Astrocyte (in vitro differentiated cells and primary cell): Measurements from ENCODE around the gene FYCO1. TPM values are rescaled to one million over a fixed set of nuclear protein-coding genes. Genes with fewer than 3 reads are reported as not detected.

ENCODE experiments used
- DNase-seq: peaks from one replicate; pipeline ENCODE4 v3.0.0-alpha.2; 2010; ENCODE audit warnings: low read depth
- FAIRE-seq: peaks from 2 replicates; lab custom pipeline; 2011; peaks lifted over from hg19 to GRCh38; lab: Jason Lieb, UNC
- H2AFZ ChIP-seq: 2 replicates; pipeline ENCODE4 v1.6.0; 2012; ENCODE audit warnings: low read depth, low read length, inconsistent platforms
- H3K27ac ChIP-seq: 2 replicates; pipeline ENCODE4 v1.5.1; 2011; ENCODE audit warnings: low read depth, low read length, inconsistent platforms
- H3K27me3 ChIP-seq: 2 replicates; pipeline ENCODE4 v1.6.0; 2011; ENCODE audit warnings: low read length, inconsistent platforms; ENCODE audit not compliant: insufficient read depth
- H3K36me3 ChIP-seq: 2 replicates; pipeline ENCODE4 v1.5.1; 2011; ENCODE audit warnings: low read length, inconsistent platforms; ENCODE audit not compliant: insufficient read depth
- H3K4me1 ChIP-seq: 2 replicates; pipeline ENCODE4 v1.5.1; 2011; ENCODE audit warnings: low read length, inconsistent platforms; ENCODE audit not compliant: insufficient read depth
- H3K4me2 ChIP-seq: 2 replicates; pipeline ENCODE4 v1.6.0; 2012; ENCODE audit warnings: low read length, inconsistent platforms
- H3K4me3 ChIP-seq: 2 replicates; pipeline ENCODE4 v1.5.1; 2011; ENCODE audit warnings: low read depth, mild to moderate bottlenecking, low read length, inconsistent platforms; ENCODE audit not compliant: insufficient read depth
- H3K79me2 ChIP-seq: 2 replicates; pipeline ENCODE4 v1.6.0; 2012; ENCODE audit warnings: mild to moderate bottlenecking, low read length, inconsistent platforms; ENCODE audit not compliant: insufficient read depth
- H3K9ac ChIP-seq: 2 replicates; pipeline ENCODE4 v1.6.0; 2012; ENCODE audit warnings: mild to moderate bottlenecking, low read length, inconsistent platforms
- H3K9me3 ChIP-seq: 2 replicates; pipeline ENCODE4 v1.5.1; 2012; ENCODE audit warnings: low read depth, mild to moderate bottlenecking, low read length, inconsistent platforms; ENCODE audit not compliant: insufficient read depth
- H4K20me1 ChIP-seq: 2 replicates; pipeline ENCODE4 v1.6.0; 2012; ENCODE audit warnings: low read length, inconsistent platforms; ENCODE audit not compliant: insufficient read depth
- H3K27ac Mint-ChIP-seq: one replicate; pipeline ENCODE4 v1.8.0; 2021; ENCODE audit warnings: mild to moderate bottlenecking, mixed read lengths; ENCODE audit not compliant: unreplicated experiment
- H3K27me3 Mint-ChIP-seq: one replicate; pipeline ENCODE4 v1.8.0; 2021; ENCODE audit warnings: low read depth, mixed read lengths; ENCODE audit not compliant: unreplicated experiment
- H3K36me3 Mint-ChIP-seq: one replicate; pipeline ENCODE4 v1.8.0; 2021; ENCODE audit warnings: low read depth, mixed read lengths; ENCODE audit not compliant: unreplicated experiment
- H3K4me1 Mint-ChIP-seq: one replicate; pipeline ENCODE4 v1.8.0; 2021; ENCODE audit warnings: low read depth, mixed read lengths; ENCODE audit not compliant: unreplicated experiment
- H3K4me3 Mint-ChIP-seq: one replicate; pipeline ENCODE4 v1.8.0; 2021; ENCODE audit warnings: mild to moderate bottlenecking, moderate library complexity, mixed read lengths; ENCODE audit not compliant: unreplicated experiment
- H3K9me3 Mint-ChIP-seq: one replicate; pipeline ENCODE4 v1.8.0; 2021; ENCODE audit warnings: mild to moderate bottlenecking, mixed read lengths; ENCODE audit not compliant: unreplicated experiment
- CTCF ChIP-seq: IDR thresholded peaks from 2 replicates; pipeline ENCODE4 v1.5.1; 2011; ENCODE audit warnings: low read depth, mild to moderate bottlenecking, inconsistent platforms, low read length, moderate library complexity; ENCODE audit not compliant: insufficient read depth
- EZH2 ChIP-seq: IDR thresholded peaks from 2 replicates; pipeline ENCODE4 v1.6.1; 2012; ENCODE audit warnings: mild to moderate bottlenecking, low read length, inconsistent platforms; ENCODE audit not compliant: insufficient read depth
- total RNA-seq: library from RNA; stranded (reverse); gene quantifications from 2 replicates; pipeline ENCODE4 v1.2.1, GENCODE V29; 2021

Gene FYCO1
- total RNA-seq, 1 donor from 2014 or later = 19.7 TPM

GRCh38 chr3:45940004-45940780 lies 55.4 kb downstream of the FYCO1 start:
- no peak for TF ChIP-seq EZH2
- no peak for TF ChIP-seq CTCF
- Histone ChIP-seq H3K9ac (no peak overlapping the region), H3K4me1 (peaks cover 4% of the 10 kb centered on the region), H3K79me2 (no peaks in the 10 kb centered on the region), H3K9me3 (no peaks in the 10 kb centered on the region), H2AFZ (no peak overlapping the region), H3K27ac (no peak overlapping the region), H3K4me3 (no peak overlapping the region), H4K20me1 (no peaks in the 10 kb centered on the region), H3K4me2 (no peak overlapping the region), H3K36me3 (no peaks in the 10 kb centered on the region), H3K27me3 (no peaks in the 10 kb centered on the region)
- H3K27me3 Mint-ChIP-seq = no peaks in the 10 kb centered on the region
- FAIRE-seq (no peak), DNase-seq (no peak)
- H3K4me1 Mint-ChIP-seq = peaks cover 19% of the 10 kb centered on the region
- no peak overlapping the region for H3K4me3 Mint-ChIP-seq
- no peak overlapping the region for H3K27ac Mint-ChIP-seq
- no peaks in the 10 kb centered on the region for H3K9me3 Mint-ChIP-seq
- H3K36me3 Mint-ChIP-seq = peaks cover 9% of the 10 kb centered on the region

GRCh38 chr3:45939341-45939771 lies 56.3 kb downstream of the FYCO1 start:
- Histone ChIP-seq H3K9ac (no peak overlapping the region), H3K36me3 (peaks cover 4% of the 10 kb centered on the region), H3K9me3 (no peaks in the 10 kb centered on the region), H3K4me1 (peaks cover 4% of the 10 kb centered on the region), H3K79me2 (no peaks in the 10 kb centered on the region), H2AFZ (no peak overlapping the region), H3K27ac (no peak overlapping the region), H4K20me1 (no peaks in the 10 kb centered on the region), H3K27me3 (no peaks in the 10 kb centered on the region), H3K4me2 (no peak overlapping the region), H3K4me3 (no peak overlapping the region)
- Mint-ChIP-seq H3K27me3 (no peaks in the 10 kb centered on the region), H3K4me1 (peaks cover 19% of the 10 kb centered on the region), H3K36me3 (peaks cover 14% of the 10 kb centered on the region), H3K4me3 (no peak overlapping the region), H3K9me3 (no peaks in the 10 kb centered on the region), H3K27ac (no peak overlapping the region)
- TF ChIP-seq CTCF (no peak), EZH2 (no peak)
- FAIRE-seq (no peak), DNase-seq (peak; percentile 3)

- Mint-ChIP-seq H3K4me3 (no peak overlapping the region), H3K27ac (no peak overlapping the region), H3K4me1 (peaks cover 19% of the 10 kb centered on the region), H3K27me3 (no peaks in the 10 kb centered on the region), H3K36me3 (peaks cover 17% of the 10 kb centered on the region), H3K9me3 (no peaks in the 10 kb centered on the region)
- Histone ChIP-seq H3K9ac (no peak overlapping the region), H3K27ac (no peak overlapping the region), H3K4me2 (no peak overlapping the region), H3K4me3 (no peak overlapping the region), H3K36me3 (peaks cover 9% of the 10 kb centered on the region), H3K27me3 (no peaks in the 10 kb centered on the region), H4K20me1 (no peaks in the 10 kb centered on the region), H3K4me1 (peaks cover 4% of the 10 kb centered on the region), H3K9me3 (no peaks in the 10 kb centered on the region), H3K79me2 (no peaks in the 10 kb centered on the region), H2AFZ (no peak overlapping the region)
- FAIRE-seq (peak; percentile 81), DNase-seq (peak; percentile 73)
- TF ChIP-seq CTCF (peak; percentile 93), EZH2 (no peak)
Observed at GRCh38 chr3:45938864-45939263, 56.8 kb downstream of the FYCO1 start.
